ENCODE results near the gene OSBPL2. TPM values are rescaled to one million over a fixed set of nuclear protein-coding genes. Genes with fewer than 3 reads are reported as not detected.

The OSBPL2 gene
- total RNA-seq, 1 experiment from 2014 or later: 41.4 TPM

DNA sequence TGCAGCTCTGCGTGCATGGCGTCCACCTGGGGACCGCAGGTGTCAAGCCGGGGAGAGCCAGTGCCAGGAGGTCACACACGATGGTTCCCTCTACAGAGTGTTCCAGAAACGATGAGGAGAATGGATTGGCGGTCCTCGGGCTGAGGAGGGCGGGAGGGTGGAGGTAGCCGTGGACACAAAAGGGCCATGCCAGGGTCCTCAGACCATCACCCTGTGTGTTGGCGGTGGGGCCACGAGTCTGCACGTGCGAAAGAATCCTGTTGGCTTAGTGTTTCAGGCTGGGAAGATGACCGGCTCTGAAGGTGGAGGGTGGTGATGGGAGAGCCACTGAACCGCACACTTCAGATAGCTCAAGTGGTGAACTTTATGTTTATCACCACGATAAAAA is 31.9 kb upstream of the OSBPL2 start:
- no peaks in the 10 kb centered on the region for H3K27me3 ChIP-seq (ENCODE audit: control insufficient read depth, insufficient read depth, low read length)
- in situ Hi-C loops (cut with HindIII; ENCODE audit: low pct_unique_long_range_greater_than_20kb, low sequenced_read_pairs): no loop called here
- TF ChIP-seq, protein P1, sequence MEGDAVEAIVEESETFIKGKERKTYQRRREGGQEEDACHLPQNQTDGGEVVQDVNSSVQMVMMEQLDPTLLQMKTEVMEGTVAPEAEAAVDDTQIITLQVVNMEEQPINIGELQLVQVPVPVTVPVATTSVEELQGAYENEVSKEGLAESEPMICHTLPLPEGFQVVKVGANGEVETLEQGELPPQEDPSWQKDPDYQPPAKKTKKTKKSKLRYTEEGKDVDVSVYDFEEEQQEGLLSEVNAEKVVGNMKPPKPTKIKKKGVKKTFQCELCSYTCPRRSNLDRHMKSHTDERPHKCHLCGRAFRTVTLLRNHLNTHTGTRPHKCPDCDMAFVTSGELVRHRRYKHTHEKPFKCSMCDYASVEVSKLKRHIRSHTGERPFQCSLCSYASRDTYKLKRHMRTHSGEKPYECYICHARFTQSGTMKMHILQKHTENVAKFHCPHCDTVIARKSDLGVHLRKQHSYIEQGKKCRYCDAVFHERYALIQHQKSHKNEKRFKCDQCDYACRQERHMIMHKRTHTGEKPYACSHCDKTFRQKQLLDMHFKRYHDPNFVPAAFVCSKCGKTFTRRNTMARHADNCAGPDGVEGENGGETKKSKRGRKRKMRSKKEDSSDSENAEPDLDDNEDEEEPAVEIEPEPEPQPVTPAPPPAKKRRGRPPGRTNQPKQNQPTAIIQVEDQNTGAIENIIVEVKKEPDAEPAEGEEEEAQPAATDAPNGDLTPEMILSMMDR (IDR thresholded peaks at IDR 0.05): no peak
- no peak for TF ChIP-seq POLR2AphosphoS5 (IDR thresholded peaks at IDR 0.05; ENCODE audit: low read depth, low read length)
- TF ChIP-seq, protein P2, sequence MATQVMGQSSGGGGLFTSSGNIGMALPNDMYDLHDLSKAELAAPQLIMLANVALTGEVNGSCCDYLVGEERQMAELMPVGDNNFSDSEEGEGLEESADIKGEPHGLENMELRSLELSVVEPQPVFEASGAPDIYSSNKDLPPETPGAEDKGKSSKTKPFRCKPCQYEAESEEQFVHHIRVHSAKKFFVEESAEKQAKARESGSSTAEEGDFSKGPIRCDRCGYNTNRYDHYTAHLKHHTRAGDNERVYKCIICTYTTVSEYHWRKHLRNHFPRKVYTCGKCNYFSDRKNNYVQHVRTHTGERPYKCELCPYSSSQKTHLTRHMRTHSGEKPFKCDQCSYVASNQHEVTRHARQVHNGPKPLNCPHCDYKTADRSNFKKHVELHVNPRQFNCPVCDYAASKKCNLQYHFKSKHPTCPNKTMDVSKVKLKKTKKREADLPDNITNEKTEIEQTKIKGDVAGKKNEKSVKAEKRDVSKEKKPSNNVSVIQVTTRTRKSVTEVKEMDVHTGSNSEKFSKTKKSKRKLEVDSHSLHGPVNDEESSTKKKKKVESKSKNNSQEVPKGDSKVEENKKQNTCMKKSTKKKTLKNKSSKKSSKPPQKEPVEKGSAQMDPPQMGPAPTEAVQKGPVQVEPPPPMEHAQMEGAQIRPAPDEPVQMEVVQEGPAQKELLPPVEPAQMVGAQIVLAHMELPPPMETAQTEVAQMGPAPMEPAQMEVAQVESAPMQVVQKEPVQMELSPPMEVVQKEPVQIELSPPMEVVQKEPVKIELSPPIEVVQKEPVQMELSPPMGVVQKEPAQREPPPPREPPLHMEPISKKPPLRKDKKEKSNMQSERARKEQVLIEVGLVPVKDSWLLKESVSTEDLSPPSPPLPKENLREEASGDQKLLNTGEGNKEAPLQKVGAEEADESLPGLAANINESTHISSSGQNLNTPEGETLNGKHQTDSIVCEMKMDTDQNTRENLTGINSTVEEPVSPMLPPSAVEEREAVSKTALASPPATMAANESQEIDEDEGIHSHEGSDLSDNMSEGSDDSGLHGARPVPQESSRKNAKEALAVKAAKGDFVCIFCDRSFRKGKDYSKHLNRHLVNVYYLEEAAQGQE (IDR thresholded peaks at IDR 0.05; ENCODE audit: insufficient read depth in 1 of 2, low read depth in 2 of 2, low read length in 1 of 2): no peak
- no peak for TF ChIP-seq TCF7L2 (IDR thresholded peaks at IDR 0.05; ENCODE audit: low read depth, low read length)
- no peak for TF ChIP-seq SIN3A (IDR thresholded peaks at IDR 0.05; ENCODE audit: borderline replicate concordance, insufficient read depth, low read depth, low read length)
- POLR2A ChIA-PET: no interaction called here
- H3K27ac ChIP-seq (ENCODE audit: low read length): no peak overlapping the region
- no peak overlapping the region for H3K4me3 ChIP-seq (ENCODE audit: low read depth in 2 of 2, low read length in 2 of 2)
- H3K36me3 ChIP-seq (ENCODE audit: control insufficient read depth, insufficient read depth, low read length): no peaks in the 10 kb centered on the region
- H3K9me3 ChIP-seq (ENCODE audit: control insufficient read depth, insufficient read depth, low read depth, low read length): no peaks in the 10 kb centered on the region
- CTCF ChIA-PET: no interaction called here
- intact Hi-C loops (cut with micrococcal nuclease; ENCODE audit: unreplicated experiment): no loop called here
- DNase-seq (ENCODE audit: low read depth, low spot score) (no peak), ATAC-seq (no peak)
- no peaks in the 10 kb centered on the region for H3K4me1 ChIP-seq (ENCODE audit: control insufficient read depth, insufficient read depth, low read length)
- no TSS peak for BruUV-seq (replicated peaks)

DNA sequence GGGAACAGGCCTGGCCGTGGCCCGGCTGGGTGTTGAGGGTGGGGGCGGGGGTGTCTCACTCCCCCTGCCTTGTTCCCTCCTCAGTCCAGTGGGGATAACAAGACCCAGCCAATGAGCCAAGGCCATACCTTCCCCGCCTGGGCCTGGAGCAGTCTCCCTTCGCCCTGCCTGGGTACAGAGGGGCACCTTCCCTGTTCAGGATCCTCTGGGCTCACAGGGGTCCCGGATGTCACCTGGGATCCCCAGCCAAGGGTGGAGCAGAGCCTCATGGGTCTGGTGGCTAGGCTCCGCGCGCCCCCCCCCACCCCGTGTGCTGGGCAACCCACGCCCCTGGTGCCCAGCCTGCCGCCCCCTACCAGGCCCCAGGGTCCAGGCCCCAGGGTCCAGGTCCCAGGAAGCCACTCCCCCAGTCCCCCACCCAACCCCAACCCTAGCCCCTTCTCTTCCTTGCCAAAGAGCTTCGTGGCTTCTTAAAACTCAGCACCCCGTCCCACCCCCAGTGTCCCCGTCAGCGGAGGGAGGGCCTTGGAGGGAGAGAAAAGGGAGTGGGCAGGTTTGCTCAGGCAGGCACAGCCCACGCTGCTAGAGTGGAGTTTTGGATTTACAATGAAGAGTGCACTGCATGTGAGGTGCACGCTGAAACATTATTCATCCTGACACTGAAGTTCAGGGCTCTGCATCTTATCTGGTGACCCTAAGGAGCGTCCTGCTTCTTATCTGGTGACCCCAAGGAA is 30.1 kb upstream of the OSBPL2 start:
- DNase-seq (ENCODE audit: low read depth, low spot score) (no peak), ATAC-seq (no peak)
- no peaks in the 10 kb centered on the region for H3K36me3 ChIP-seq (ENCODE audit: control insufficient read depth, insufficient read depth, low read length)
- no TSS peak for BruUV-seq (replicated peaks)
- no peak overlapping the region for H3K27ac ChIP-seq (ENCODE audit: low read length)
- POLR2A ChIA-PET: no interaction called here
- CTCF ChIA-PET: no interaction called here
- H3K4me3 ChIP-seq (ENCODE audit: low read depth in 2 of 2, low read length in 2 of 2): no peak overlapping the region
- no peaks in the 10 kb centered on the region for H3K27me3 ChIP-seq (ENCODE audit: control insufficient read depth, insufficient read depth, low read length)
- in situ Hi-C loops (cut with HindIII; ENCODE audit: low pct_unique_long_range_greater_than_20kb, low sequenced_read_pairs) (no loop called here), intact Hi-C loops (cut with micrococcal nuclease; ENCODE audit: unreplicated experiment) (no loop called here)
- TF ChIP-seq, protein P2 (IDR thresholded peaks at IDR 0.05; ENCODE audit: insufficient read depth in 1 of 2, low read depth in 2 of 2, low read length in 1 of 2): no peak
- no peak for TF ChIP-seq SIN3A (IDR thresholded peaks at IDR 0.05; ENCODE audit: borderline replicate concordance, insufficient read depth, low read depth, low read length)
- no peak for TF ChIP-seq POLR2AphosphoS5 (IDR thresholded peaks at IDR 0.05; ENCODE audit: low read depth, low read length)
- no peak for TF ChIP-seq TCF7L2 (IDR thresholded peaks at IDR 0.05; ENCODE audit: low read depth, low read length)
- TF ChIP-seq, protein P1 (IDR thresholded peaks at IDR 0.05): no peak
- H3K9me3 ChIP-seq (ENCODE audit: control insufficient read depth, insufficient read depth, low read depth, low read length): no peaks in the 10 kb centered on the region
- H3K4me1 ChIP-seq (ENCODE audit: control insufficient read depth, insufficient read depth, low read length): peaks cover 7% of the 10 kb centered on the region
